ENCODE results near the gene PIGT. TPM values are rescaled to one million over a fixed set of nuclear protein-coding genes. Genes with fewer than 3 reads are reported as not detected.
A peak's percentile ranks its signal among the peaks of the same experiment; 100 is the strongest.

The PIGT gene
- total RNA-seq: 10 to 100 TPM; 76.4 to 87.3 (median 83.5) TPM

DNA sequence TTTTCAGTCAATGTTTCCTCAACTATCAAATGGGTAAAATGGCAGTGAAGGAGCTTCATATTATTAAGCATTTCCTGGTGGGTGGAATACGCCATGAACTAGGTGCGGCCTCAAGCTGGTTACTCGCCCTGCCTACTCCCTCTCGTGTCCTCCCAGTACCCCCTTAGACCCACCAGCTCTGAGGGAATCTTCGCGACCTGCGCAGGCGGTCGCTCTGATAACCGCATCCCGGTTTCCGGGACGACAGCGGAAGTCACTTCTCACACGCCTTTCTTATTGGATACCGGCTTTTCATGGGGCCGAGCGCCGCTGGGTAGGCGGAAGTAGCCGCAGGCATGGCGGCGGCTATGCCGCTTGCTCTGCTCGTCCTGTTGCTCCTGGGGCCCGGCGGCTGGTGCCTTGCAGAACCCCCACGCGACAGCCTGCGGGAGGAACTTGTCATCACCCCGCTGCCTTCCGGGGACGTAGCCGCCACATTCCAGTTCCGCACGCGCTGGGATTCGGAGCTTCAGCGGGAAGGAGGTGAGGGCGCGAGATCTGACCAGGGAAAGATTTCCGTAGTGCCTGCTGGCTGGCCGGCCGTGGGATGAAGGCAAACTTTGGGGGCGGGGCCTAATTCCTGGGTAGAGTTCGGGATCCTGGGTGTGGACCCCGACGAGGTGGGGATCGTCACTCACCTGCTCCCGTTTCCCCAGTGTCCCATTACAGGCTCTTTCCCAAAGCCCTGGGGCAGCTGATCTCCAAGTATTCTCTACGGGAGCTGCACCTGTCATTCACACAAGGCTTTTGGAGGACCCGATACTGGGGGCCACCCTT is at the start of gene PIGT:
Gene PIGT, plus strand, starts transcription at position 320 of the 816 bp plus-strand sequence. Its CDS starts 16 bp downstream, at position 336.
- peak; percentile 83 for ATAC-seq (ENCODE audit: low FRiP score)
- peak; percentile 75 for DNase-seq (ENCODE audit: low spot score)
- TF ChIP-seq, protein P1, sequence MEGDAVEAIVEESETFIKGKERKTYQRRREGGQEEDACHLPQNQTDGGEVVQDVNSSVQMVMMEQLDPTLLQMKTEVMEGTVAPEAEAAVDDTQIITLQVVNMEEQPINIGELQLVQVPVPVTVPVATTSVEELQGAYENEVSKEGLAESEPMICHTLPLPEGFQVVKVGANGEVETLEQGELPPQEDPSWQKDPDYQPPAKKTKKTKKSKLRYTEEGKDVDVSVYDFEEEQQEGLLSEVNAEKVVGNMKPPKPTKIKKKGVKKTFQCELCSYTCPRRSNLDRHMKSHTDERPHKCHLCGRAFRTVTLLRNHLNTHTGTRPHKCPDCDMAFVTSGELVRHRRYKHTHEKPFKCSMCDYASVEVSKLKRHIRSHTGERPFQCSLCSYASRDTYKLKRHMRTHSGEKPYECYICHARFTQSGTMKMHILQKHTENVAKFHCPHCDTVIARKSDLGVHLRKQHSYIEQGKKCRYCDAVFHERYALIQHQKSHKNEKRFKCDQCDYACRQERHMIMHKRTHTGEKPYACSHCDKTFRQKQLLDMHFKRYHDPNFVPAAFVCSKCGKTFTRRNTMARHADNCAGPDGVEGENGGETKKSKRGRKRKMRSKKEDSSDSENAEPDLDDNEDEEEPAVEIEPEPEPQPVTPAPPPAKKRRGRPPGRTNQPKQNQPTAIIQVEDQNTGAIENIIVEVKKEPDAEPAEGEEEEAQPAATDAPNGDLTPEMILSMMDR (IDR thresholded peaks at IDR 0.05): no peak

DNA sequence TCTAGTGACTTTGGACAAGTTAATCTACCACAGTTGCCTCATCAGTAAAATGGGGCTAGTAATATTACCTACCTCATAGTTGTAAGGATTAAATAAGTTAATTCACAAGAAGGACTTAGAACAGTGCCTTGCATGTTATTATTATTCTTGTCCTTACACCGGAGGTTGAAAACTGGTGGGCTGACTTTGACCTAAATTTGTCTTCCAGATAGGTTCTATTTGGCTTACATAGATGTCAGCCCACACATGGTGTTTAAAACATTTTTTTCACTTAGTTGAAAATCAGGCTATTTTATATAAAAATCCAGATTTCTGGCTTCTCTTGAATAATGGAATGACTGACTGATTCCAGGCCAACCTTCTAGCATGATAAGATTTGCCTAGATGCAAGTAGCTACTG is 49.7 kb upstream of the PIGT start:
- TF ChIP-seq, protein P1 (IDR thresholded peaks at IDR 0.05): no peak
- DNase-seq (ENCODE audit: low spot score) (no peak), ATAC-seq (ENCODE audit: low FRiP score) (no peak)

DNA sequence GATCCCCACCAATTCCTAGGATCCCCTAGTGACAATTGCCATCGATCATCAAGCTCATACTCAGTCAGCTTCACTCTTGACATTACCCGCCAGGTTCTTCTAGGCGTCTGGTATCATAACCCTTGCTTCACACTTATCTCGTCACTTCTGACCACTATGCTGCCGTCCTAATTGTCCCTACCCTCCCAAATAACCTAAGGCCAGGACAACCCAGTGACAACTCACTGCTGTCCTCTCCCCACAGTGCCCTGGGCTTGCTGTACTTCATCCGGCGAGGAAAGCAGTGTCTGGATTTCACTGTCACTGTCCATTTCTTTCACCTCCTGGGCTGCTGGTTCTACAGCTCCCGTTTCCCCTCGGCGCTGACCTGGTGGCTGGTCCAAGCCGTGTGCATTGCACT is 49.3 kb upstream of the PIGT start:
- TF ChIP-seq, protein P1 (IDR thresholded peaks at IDR 0.05): no peak
- no peak for ATAC-seq (ENCODE audit: low FRiP score)
- no peak for DNase-seq (ENCODE audit: low spot score)

DNA sequence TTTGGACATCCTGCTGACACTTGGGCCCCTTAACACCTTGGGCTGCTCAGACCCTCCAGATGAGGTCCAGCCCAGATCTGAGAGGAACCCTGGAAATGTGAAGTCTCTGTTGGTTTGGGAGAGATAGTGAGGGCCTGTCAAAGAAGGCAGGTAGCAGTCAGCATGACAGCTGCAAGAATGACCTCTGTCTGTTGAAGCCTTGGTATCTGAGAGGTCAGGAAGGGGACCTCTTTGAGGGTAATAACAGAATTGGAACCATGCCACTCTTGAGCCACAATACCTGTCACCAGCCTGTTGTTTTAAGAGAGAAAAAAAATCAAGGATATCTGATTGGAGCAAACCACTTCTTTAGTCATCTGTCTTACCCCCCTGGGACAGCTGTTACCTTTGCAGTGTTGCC is 48.8 kb upstream of the PIGT start:
- DNase-seq (ENCODE audit: low spot score) (no peak), ATAC-seq (ENCODE audit: low FRiP score) (no peak)
- TF ChIP-seq, protein P1 (IDR thresholded peaks at IDR 0.05): no peak

DNA sequence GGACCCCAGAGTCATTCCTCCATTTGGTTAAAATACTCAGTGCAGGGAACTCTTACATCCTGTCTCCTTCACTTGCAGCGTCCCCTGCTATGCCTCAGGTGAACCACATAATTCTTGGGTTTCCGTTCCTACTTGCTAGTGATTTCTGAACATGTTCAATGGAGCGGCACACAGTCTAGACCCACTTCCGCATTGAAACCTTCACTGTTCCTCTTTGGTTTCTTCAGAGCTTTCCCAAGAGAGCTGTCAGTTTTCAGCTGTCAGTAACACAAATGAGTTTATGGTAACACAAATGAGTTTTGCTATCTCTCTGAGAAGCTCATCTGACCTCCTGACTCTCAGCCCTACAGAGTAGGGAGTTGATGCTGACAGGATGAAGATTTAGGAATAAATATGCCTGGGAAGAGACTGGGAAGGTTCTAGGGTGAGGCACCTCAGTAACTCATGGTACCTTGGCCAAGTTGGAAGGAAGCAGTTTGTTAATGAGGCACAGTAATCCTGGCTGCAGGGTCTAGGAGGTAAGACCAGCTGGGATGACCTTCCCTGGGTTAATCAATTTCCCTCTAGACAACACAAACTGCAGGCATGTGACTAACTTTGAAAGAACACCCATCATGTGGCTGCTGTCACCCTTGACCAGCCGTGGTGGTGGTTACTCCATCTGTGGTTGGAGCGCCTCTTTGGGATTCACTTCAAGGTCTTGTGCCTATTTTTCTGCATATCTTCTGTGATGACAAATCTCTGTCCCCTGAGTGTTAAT is 47.5 kb upstream of the PIGT start:
- TF ChIP-seq, protein P1 (IDR thresholded peaks at IDR 0.05): no peak
- DNase-seq (ENCODE audit: low spot score) (no peak), ATAC-seq (ENCODE audit: low FRiP score) (no peak)

DNA sequence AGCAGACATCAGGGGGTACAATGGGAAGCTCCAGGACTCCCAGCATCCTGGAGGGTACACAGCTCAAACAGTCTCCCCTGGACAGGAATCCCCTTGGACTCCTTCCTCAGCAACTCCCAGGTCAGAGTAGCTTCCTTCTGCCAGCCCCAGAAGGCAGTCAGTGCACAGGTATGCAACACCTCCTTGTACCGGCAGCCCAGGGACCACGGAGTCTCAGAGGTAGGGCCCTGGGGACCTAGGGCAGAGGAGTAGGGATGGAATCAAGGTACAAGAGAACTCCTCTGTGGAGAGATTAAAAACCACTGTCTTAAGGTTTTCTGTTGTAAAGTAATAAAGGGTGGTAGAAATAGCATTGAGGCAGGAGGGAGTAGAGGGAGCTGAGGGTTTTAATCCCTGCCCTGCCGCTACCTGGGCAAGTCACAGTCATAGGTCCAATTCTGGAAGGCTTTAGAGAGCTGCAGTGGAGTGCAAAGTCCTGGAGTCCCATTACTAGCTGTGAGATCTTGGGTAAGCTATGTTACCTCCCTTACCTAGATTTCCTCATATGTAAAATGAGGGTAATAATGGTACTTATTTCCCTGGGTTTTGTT is 45.3 kb upstream of the PIGT start:
- DNase-seq (ENCODE audit: low spot score) (no peak), ATAC-seq (ENCODE audit: low FRiP score) (no peak)
- TF ChIP-seq, protein P1 (IDR thresholded peaks at IDR 0.05): no peak
